MM.1S (cell line): ENCODE measurements around the gene NF2.

ENCODE experiments used
- EZH2phosphoT487 ChIP-seq: fragments of 300-600 bp; sonication (generic); IDR thresholded peaks from 2 replicates; pipeline ENCODE4 v1.6.1; 2018; ENCODE audit warnings: antibody characterized with exemption, low read length
- TF ChIP-seq, protein P1 (sequence below): fragments of 300-600 bp; sonication (generic); IDR thresholded peaks from 2 replicates; pipeline ENCODE4 v1.5.1; 2016; ENCODE audit warnings: antibody characterized with exemption, low read length, mixed read lengths

DNA sequence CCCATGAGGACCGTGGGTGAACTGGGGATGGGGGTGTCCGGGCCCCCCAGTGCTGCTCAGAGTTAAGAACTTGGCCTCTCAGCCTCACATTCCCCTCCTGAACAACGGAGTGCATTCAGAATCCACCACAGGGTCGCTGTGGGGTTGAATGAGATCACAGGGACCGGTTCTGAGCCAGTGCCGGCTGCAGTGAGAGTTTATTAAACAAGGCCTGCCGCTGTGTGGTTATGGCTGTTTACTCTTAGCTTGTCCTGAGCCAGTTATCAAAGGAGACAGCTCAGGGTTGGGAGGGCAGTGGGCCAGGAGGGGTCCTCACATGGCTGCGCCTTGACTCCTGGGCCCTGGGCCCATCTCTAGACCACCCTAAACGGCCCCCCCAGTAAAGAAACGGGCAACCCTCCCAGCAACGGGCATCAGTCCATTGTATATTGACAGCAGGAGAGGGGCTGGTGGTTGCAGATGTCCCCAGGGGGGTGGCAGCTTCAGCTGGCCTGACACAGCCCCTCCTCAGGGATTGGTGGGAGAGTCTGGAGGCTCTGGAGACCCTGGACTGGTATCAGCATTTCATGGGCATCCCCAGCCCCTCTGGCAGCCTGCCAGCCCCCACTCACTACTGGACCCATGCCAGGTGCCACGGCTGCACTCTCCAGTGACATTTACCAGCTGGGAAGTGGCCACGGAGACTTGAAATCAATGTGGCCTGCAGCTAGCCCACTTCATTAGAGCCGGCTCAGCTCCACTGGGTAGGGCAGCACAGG, 101.3 kb downstream of the NF2 start:
- TF ChIP-seq, protein P1, sequence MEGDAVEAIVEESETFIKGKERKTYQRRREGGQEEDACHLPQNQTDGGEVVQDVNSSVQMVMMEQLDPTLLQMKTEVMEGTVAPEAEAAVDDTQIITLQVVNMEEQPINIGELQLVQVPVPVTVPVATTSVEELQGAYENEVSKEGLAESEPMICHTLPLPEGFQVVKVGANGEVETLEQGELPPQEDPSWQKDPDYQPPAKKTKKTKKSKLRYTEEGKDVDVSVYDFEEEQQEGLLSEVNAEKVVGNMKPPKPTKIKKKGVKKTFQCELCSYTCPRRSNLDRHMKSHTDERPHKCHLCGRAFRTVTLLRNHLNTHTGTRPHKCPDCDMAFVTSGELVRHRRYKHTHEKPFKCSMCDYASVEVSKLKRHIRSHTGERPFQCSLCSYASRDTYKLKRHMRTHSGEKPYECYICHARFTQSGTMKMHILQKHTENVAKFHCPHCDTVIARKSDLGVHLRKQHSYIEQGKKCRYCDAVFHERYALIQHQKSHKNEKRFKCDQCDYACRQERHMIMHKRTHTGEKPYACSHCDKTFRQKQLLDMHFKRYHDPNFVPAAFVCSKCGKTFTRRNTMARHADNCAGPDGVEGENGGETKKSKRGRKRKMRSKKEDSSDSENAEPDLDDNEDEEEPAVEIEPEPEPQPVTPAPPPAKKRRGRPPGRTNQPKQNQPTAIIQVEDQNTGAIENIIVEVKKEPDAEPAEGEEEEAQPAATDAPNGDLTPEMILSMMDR, result no peak
- TF ChIP-seq EZH2phosphoT487, result no peak
